Esophagus muscularis mucosa (tissue), 4 donors: Measurements from ENCODE around the gene UBL4A. TPM values are rescaled to one million over a fixed set of nuclear protein-coding genes. Genes with fewer than 3 reads are reported as not detected.
A peak's percentile ranks its signal among the peaks of the same experiment; 100 is the strongest.

Source experiments
- DNase-seq: peaks from one replicate; pipeline ENCODE4 v3.0.0-alpha.2; 2017; ENCODE audit errors: extremely low spot score
- H3K27ac ChIP-seq, 4 donors: fragments of 200-600 bp; sonication (generic); replicated peaks in 1 of 4; 1 replicate in 3 of 4; 2 replicates in 1 of 4; pipeline ENCODE4 v1.5.1; 2016 to 2019; ENCODE audit warnings: mild to moderate bottlenecking in 1 of 4
- H3K27me3 ChIP-seq, 4 donors: fragments of 200-600 bp; sonication (generic); one replicate each; pipeline versions ENCODE4 v1.5.1 to v1.6.0; 2016 to 2019
- H3K36me3 ChIP-seq, 4 donors: fragments of 200-600 bp; sonication (generic); one replicate each; pipeline ENCODE4 v1.5.1; 2016 to 2019
- H3K4me1 ChIP-seq, 4 donors: fragments of 200-600 bp; sonication (generic); one replicate each; pipeline ENCODE4 v1.5.1; 2016 to 2019
- H3K4me3 ChIP-seq, 4 donors: fragments of 200-600 bp; sonication (generic); 1 replicate in 2 of 4; 2 replicates in 2 of 4; pipeline ENCODE4 v1.5.1; 2016 to 2019; ENCODE audit warnings: mild to moderate bottlenecking in 4 of 4, moderate library complexity in 1 of 4
- H3K9me3 ChIP-seq, 4 donors: fragments of 200-600 bp; sonication (generic); 1 replicate in 3 of 4; 2 replicates in 1 of 4; pipeline ENCODE4 v1.5.1; 2016 to 2019
- EP300 ChIP-seq: sonication (generic); formaldehyde crosslinking; IDR thresholded peaks from one replicate; pipeline ENCODE4 v1.6.1; 2017; ENCODE audit warnings: antibody characterized with exemption
- POLR2A ChIP-seq: fragments of 450-650 bp; IDR thresholded peaks from one replicate; pipeline ENCODE4 v1.6.1; 2017; ENCODE audit warnings: antibody characterized with exemption, moderate library complexity, mild to moderate bottlenecking, low read depth
- POLR2AphosphoS5 ChIP-seq, 2 donors: sonication (generic); formaldehyde crosslinking; IDR thresholded peaks; one replicate each; pipeline ENCODE4 v1.6.1; 2017; ENCODE audit warnings: antibody characterized with exemption in 2 of 2
- WGBS: methylation state at CpG from one replicate; pipeline ENCODE4 v1.1.5; 2018; 5-methylcytosine and 5-hydroxymethylcytosine counted together
- intact Hi-C: fragments of 100-400 bp; cut with DNase I; formaldehyde crosslinking; loops from one replicate; pipeline ENCODE4 v1.15.1; 2023
- total RNA-seq, 4 donors: library from RNA; depleted of rRNA; stranded (reverse); fragments of >200 nt; gene quantifications; one replicate each; pipeline versions ENCODE4 v1.1.0 to v1.2.1, GENCODE V29; 2016
- TF ChIP-seq, protein P1 (sequence below), 3 experiments: fragments of 200-600 bp in 2 of 3; fragments of 450-650 bp in 1 of 3; sonication (generic) in 2 of 3; IDR thresholded peaks; one replicate each; pipeline ENCODE4 v1.5.1; 2017 to 2019; ENCODE audit warnings: antibody characterized with exemption in 3 of 3, mild to moderate bottlenecking in 2 of 3, moderate library complexity in 1 of 3

The UBL4A gene
- total RNA-seq, 4 donors from 2014 or later, result 41.7 to 75.8 (median 57.9) TPM

DNA sequence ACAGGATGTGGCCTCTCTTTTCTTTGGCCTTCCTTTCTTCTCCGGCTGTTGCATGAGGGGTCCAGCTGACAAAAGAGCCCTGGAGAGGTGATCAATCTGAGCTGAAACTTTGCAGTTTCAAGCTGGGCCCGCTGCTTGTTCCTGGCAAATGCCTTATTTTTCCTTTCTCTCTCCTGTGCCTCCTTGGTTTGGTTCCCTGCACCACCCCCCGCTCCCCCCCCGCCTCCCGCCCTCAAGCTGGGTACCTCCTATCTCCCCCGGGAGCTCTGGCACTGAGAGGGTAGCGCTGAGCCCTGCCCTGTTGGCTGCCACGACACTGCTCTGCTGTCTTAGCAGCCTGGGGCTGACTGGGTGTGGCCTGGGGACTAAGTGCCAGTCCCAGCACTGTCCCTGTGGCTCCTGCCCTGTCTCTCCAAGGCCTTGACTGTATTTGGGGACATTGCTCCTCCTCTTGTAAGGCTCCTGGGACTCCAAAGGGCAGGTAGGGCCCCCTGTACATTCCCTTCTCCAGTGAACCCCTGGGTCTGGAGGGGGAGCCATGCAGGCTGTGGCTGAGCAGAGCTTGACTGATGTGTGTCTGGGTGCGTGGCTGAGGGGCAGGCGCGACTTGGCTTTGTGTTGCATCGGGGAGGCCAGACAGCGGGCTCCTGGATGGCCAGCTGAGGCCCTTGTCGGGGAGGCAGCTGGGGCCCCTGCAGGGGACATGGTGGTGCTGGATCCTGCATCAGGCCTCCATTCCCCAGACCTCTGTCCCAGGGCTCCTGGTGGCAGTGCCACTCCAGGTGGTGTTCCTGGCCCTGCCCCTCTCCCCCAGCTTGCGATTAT lies 27.2 kb downstream of the UBL4A start:
- TF ChIP-seq POLR2A (no peak), POLR2AphosphoS5 (IDR thresholded peaks at IDR 0.05) (no peak), EP300 (no peak)
- TF ChIP-seq, protein P1, sequence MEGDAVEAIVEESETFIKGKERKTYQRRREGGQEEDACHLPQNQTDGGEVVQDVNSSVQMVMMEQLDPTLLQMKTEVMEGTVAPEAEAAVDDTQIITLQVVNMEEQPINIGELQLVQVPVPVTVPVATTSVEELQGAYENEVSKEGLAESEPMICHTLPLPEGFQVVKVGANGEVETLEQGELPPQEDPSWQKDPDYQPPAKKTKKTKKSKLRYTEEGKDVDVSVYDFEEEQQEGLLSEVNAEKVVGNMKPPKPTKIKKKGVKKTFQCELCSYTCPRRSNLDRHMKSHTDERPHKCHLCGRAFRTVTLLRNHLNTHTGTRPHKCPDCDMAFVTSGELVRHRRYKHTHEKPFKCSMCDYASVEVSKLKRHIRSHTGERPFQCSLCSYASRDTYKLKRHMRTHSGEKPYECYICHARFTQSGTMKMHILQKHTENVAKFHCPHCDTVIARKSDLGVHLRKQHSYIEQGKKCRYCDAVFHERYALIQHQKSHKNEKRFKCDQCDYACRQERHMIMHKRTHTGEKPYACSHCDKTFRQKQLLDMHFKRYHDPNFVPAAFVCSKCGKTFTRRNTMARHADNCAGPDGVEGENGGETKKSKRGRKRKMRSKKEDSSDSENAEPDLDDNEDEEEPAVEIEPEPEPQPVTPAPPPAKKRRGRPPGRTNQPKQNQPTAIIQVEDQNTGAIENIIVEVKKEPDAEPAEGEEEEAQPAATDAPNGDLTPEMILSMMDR (IDR thresholded peaks at IDR 0.05), result no peak
- Histone ChIP-seq H3K27me3 (no peaks in the 10 kb centered on the region), H3K36me3 (peaks cover 0 to 22% (median 9%) of the 10 kb centered on the region in 4 donors), H3K9me3 (no peaks in the 10 kb centered on the region), H3K4me3 (peak overlapping the region; percentile 59 to 72 (median 63)), H3K4me1 (peaks cover 0 to 21% (median 17%) of the 10 kb centered on the region in 4 donors), H3K27ac (peak overlapping the region; percentile 69 to 75 (median 72))
- intact Hi-C loops, result no loop called here
- 63% methylated on average over 15 of the region's 15 CpGs for WGBS
- DNase-seq, result no peak

DNA sequence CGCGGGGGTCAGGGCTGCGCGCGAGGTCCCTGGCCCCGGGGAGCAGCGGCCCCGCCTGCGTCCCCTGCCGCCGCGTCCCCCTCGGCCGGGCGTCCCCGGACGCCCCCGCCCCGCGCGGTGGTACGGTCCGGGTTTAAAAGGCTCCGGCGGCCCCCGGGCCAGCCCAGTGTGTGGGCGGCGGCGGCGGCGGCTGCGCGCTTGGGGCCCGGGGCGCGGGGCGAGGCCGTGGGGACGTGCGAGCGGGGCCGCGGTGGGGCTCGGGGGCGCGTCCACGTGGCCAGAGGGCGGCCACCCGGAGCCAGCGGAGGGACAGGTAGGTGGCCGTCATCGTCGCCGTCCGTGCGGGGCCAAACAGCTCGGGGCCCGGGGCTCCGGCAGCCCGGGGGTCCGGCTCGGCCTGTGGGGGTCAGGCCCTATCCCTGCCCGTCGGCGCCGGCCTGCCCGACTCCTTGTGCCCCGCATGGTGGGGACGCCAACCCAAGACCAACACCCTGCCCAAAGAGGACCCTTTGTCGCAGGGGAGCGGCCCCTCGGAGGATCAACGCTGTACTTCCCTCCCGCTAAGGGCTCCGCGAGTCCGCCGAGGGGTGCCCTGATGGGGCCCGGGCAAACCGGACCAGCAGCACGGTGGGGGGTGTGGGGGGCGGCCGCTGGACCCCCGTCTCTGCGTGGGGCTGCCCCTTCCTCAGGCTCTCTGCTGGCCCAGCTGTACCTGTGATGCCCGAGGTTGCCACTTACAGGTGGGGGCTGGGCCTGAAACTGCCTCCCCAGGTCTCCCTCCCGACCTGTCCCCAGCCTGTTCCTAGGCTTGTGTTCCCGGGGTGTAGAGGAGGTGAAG lies 28.1 kb downstream of the UBL4A start, which contains the start of gene PLXNA3:
Gene PLXNA3, plus strand, starts transcription at position 166 of the 838 bp plus-strand sequence. CDS start 1,903 bp downstream, outside the sequence.
- intact Hi-C loops, result no loop called here

DNA sequence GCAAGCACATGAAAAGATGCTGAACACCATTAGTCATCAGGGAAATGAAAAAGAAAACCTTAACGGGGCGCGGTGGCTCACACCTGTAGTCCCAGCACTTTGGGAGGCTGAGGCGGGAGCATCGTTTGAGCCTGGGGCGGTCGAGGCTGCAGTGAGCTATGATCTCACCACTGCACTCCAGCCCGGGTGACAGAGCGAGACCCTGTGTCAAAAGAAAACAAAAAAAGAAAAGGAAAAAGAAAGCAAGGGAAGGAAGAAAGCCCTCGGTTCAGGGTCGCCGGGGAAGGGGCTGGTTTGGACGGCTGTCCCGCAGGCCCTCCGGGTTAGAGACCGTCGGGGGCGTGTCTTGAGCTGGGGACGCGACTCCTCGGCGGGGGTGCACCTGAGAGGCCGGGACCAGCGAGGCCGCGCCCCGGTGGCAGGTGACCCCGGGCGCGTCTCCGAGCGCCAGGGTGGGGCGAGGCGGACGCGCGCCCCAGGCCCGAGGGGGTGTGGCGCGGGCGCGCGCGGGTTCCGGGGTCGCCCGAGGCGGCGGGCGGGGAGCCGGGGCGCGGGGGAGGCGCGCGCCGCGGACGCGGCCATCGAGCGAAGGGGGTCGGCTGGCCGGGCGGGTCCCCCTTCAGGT lies 28.8 kb downstream of the UBL4A start:
- TF ChIP-seq POLR2A (no peak), POLR2AphosphoS5 (IDR thresholded peaks at IDR 0.05) (no peak), EP300 (no peak)
- TF ChIP-seq, protein P1 (IDR thresholded peaks at IDR 0.05), result no peak
- WGBS, result 50% methylated on average over 54 of the region's 65 CpGs

More for the DNA sequence above, 28.1 kb downstream of the UBL4A start, which contains the start of gene PLXNA3:
- Histone ChIP-seq H3K36me3 (peaks cover 0 to 16% (median 6%) of the 10 kb centered on the region in 4 donors), H3K27me3 (no peaks in the 10 kb centered on the region), H3K4me1 (peaks cover 0 to 21% (median 17%) of the 10 kb centered on the region in 4 donors), H3K27ac (peak within 1 kb of the TSS; percentile 69 to 75 (median 72)), H3K4me3 (peak within 1 kb of the TSS; percentile 59 to 72 (median 63)), H3K9me3 (no peaks in the 10 kb centered on the region)
- no peak for DNase-seq
- TF ChIP-seq POLR2AphosphoS5 (IDR thresholded peaks at IDR 0.05), result peak; percentile 26 to 29
- TF ChIP-seq, protein P1 (IDR thresholded peaks at IDR 0.05), result no peak
- WGBS, result 50% methylated on average over 8 of the region's 88 CpGs

DNA sequence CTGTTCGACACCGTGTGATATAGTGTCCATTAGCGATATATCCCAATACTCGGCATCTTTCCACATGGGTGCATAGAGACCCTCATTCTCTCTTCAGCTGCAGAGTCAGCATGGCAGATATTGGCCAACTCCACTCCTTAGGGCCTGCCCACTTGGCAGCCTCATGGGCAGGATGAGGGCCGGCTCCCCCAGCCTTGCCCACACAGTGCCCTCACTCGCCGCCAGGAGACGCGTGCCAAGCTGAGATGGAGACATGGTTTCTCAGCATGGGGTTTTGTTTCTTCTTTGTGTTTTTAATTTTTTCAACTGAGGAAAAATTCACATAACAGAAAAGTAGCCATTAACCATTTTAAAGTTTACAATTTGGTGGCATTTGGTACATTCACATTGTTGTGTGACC lies 33.6 kb downstream of the UBL4A start:
- Histone ChIP-seq H3K4me3 (no peak overlapping the region), H3K27me3 (no peaks in the 10 kb centered on the region), H3K36me3 (peaks cover 19 to 38% (median 35%) of the 10 kb centered on the region in 4 donors), H3K27ac (no peak overlapping the region), H3K9me3 (no peaks in the 10 kb centered on the region), H3K4me1 (no peaks in the 10 kb centered on the region)
- intact Hi-C loops, result no loop called here
- TF ChIP-seq EP300, result no peak
- TF ChIP-seq, protein P1 (IDR thresholded peaks at IDR 0.05), result no peak
- TF ChIP-seq POLR2A, result no peak
- TF ChIP-seq POLR2AphosphoS5 (IDR thresholded peaks at IDR 0.05), result no peak
- DNase-seq, result no peak
- WGBS, result 89% methylated on average over 9 of the region's 9 CpGs

More for the DNA sequence above, 28.8 kb downstream of the UBL4A start:
- peaks cover 0 to 21% (median 17%) of the 10 kb centered on the region in 4 donors for H3K4me1 ChIP-seq
- peak overlapping the region; percentile 69 to 75 (median 72) for H3K27ac ChIP-seq
- H3K27me3 ChIP-seq, result no peaks in the 10 kb centered on the region
- no peaks in the 10 kb centered on the region for H3K9me3 ChIP-seq
- peaks cover 0 to 16% (median 6%) of the 10 kb centered on the region in 4 donors for H3K36me3 ChIP-seq
- intact Hi-C loops, result no loop called here
- peak overlapping the region; percentile 59 to 72 (median 63) for H3K4me3 ChIP-seq
- DNase-seq, result no peak
